Caco-2 (cell line): ENCODE results near the gene LNX2. TPM values are rescaled to one million over a fixed set of nuclear protein-coding genes. Genes with fewer than 3 reads are reported as not detected.

ENCODE experiments used
- BruUV-seq: library from RNA; stranded (reverse); fragments of 400-500 nt; replicated peaks from 2 replicates; lab custom pipeline; 2021; lab: Mats Ljungman, UMichigan
- CTCF ChIA-PET: fragments of 300-600 bp; sonication (Branson Sonifier 250); formaldehyde crosslinking; loops from one replicate; lab custom pipeline; 2022; ENCODE audit warnings: antibody characterized with exemption; lab: Charles Lee
- POLR2A ChIA-PET: fragments of 300-600 bp; sonication (Branson Sonifier 250); formaldehyde crosslinking; loops from one replicate; lab custom pipeline; 2022; ENCODE audit warnings: antibody characterized with exemption; lab: Charles Lee
- DNase-seq, 2 experiments: peaks; one replicate each; pipeline versions ENCODE4 v3.0.0 to v3.0.0-alpha.2; 2020 to 2022
- H3K27me3 ChIP-seq: replicated peaks from 2 replicates; pipeline ENCODE4 v1.6.0; 2011; ENCODE audit warnings: low read length; ENCODE audit not compliant: control insufficient read depth, insufficient read depth
- H3K36me3 ChIP-seq: 2 replicates; pipeline ENCODE4 v1.5.1; 2011; ENCODE audit warnings: low read length; ENCODE audit not compliant: control insufficient read depth, insufficient read depth
- H3K4me1 ChIP-seq: fragments of 250-450 bp; sonication (Bioruptor Pico); 2 replicates; pipeline ENCODE4 v1.5.1; 2020; ENCODE audit warnings: mild to moderate bottlenecking
- H3K4me3 ChIP-seq: 2 replicates; pipeline ENCODE4 v1.5.1; 2011; ENCODE audit warnings: low read depth, mild to moderate bottlenecking, control low read depth, low read length
- H3K9me3 ChIP-seq: fragments of 250-450 bp; sonication (Bioruptor Pico); 2 replicates; pipeline ENCODE4 v1.5.1; 2020; ENCODE audit warnings: mild to moderate bottlenecking, moderate library complexity
- H3K27ac Mint-ChIP-seq: one replicate; pipeline ENCODE4 v1.8.0; 2022; ENCODE audit warnings: mixed read lengths; ENCODE audit not compliant: unreplicated experiment
- H3K27me3 Mint-ChIP-seq: one replicate; pipeline ENCODE4 v1.8.0; 2022; ENCODE audit warnings: mixed read lengths; ENCODE audit not compliant: insufficient read depth, unreplicated experiment
- H3K36me3 Mint-ChIP-seq: one replicate; pipeline ENCODE4 v1.8.0; 2022; ENCODE audit warnings: mild to moderate bottlenecking, mixed read lengths; ENCODE audit not compliant: insufficient read depth, unreplicated experiment
- H3K4me1 Mint-ChIP-seq: one replicate; pipeline ENCODE4 v1.8.0; 2022; ENCODE audit warnings: low read depth, mixed read lengths; ENCODE audit not compliant: unreplicated experiment
- H3K4me3 Mint-ChIP-seq: one replicate; pipeline ENCODE4 v1.8.0; 2022; ENCODE audit warnings: mild to moderate bottlenecking, moderate library complexity, mixed read lengths; ENCODE audit not compliant: unreplicated experiment
- H3K9me3 Mint-ChIP-seq: one replicate; pipeline ENCODE4 v1.8.0; 2022; ENCODE audit warnings: mixed read lengths; ENCODE audit not compliant: unreplicated experiment
- intact Hi-C: fragments of 100-400 bp; cut with micrococcal nuclease; formaldehyde crosslinking; loops from one replicate; pipeline ENCODE4 v1.10.0; 2022; ENCODE audit not compliant: unreplicated experiment
- total RNA-seq: library from RNA; stranded (reverse); gene quantifications from 2 replicates; pipeline ENCODE4 v1.2.3, GENCODE V29; 2022
- TF ChIP-seq, protein P1 (sequence below), 2 experiments: fragments of 200-600 bp in 1 of 2; IDR thresholded peaks; 1 replicate in 1 of 2; 2 replicates in 1 of 2; pipeline versions ENCODE4 v1.5.1 to v1.8.0; 2011 to 2022; ENCODE audit warnings: antibody characterized with exemption in 1 of 2, control low read depth in 1 of 2, inconsistent platforms in 1 of 2, low read depth in 1 of 2, low read length in 1 of 2, mild to moderate bottlenecking in 1 of 2, moderate library complexity in 1 of 2; ENCODE audit not compliant: insufficient read depth in 1 of 2, severe bottlenecking in 1 of 2, unreplicated experiment in 1 of 2

Gene LNX2
- total RNA-seq, 1 experiment from 2014 or later = 24.4 TPM

DNA sequence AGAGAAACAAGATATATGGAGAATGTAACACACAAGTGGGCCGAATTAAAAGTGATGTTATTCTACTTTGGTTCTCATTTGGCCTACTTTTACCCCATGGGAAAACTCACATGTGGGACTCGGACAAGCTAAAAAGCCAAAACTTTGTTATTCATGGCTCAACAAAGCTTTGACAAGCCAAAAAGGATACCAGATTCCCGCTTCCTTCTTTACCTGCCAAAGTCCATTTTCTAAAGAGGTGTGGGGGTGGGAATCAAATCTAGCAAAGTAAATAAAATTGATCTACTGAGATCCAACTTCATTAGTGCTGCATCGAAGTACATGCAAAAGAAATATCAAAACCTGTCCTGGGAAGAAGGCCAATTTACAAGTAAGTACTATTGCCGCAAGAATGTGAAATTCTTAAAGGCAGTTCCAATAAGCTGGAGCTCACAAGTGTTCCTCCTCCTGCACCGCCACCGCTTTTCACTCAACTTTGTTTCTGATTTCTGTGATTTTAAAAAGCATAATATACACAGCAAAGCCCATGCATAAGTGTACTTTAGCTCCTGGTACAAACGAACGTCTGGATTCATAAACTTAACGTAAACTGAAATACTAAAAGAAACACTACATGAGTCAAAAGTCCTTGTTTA, 1.1 kb downstream of the LNX2 start:
- intact Hi-C loops = no loop called here
- DNase-seq = no peak
- Histone ChIP-seq H3K9me3 (peaks cover 14% of the 10 kb centered on the region), H3K4me1 (peaks cover 38% of the 10 kb centered on the region), H3K36me3 (0 out of 2 replicates have a peak, but pooled peaks cover 3% of the 10 kb centered on the region), H3K4me3 (peak overlapping the region; percentile 76), H3K27me3 (no peaks in the 10 kb centered on the region)
- Mint-ChIP-seq H3K4me3 (peak overlapping the region; percentile 99), H3K36me3 (peaks cover 49% of the 10 kb centered on the region), H3K27ac (peak overlapping the region; percentile 47), H3K9me3 (no peaks in the 10 kb centered on the region), H3K4me1 (peaks cover 28% of the 10 kb centered on the region), H3K27me3 (no peaks in the 10 kb centered on the region)
- ChIA-PET POLR2A (interaction anchor here (0.7 to 3.2 kb wide), 3 partner anchors 19 to 943 kb away, joined by 5 to 13 read pairs (median 9); no protein-coding TSS in a partner anchor), CTCF (interaction anchor here (0.8 kb wide), 1 partner anchor 65 kb away, joined by 3 read pairs; no protein-coding TSS in a partner anchor)
- TF ChIP-seq, protein P1, sequence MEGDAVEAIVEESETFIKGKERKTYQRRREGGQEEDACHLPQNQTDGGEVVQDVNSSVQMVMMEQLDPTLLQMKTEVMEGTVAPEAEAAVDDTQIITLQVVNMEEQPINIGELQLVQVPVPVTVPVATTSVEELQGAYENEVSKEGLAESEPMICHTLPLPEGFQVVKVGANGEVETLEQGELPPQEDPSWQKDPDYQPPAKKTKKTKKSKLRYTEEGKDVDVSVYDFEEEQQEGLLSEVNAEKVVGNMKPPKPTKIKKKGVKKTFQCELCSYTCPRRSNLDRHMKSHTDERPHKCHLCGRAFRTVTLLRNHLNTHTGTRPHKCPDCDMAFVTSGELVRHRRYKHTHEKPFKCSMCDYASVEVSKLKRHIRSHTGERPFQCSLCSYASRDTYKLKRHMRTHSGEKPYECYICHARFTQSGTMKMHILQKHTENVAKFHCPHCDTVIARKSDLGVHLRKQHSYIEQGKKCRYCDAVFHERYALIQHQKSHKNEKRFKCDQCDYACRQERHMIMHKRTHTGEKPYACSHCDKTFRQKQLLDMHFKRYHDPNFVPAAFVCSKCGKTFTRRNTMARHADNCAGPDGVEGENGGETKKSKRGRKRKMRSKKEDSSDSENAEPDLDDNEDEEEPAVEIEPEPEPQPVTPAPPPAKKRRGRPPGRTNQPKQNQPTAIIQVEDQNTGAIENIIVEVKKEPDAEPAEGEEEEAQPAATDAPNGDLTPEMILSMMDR (IDR thresholded peaks at IDR 0.05; ENCODE audit: insufficient read depth in 1 of 2, low read depth in 1 of 2, low read length in 1 of 2, severe bottlenecking in 1 of 2, unreplicated experiment in 1 of 2) = no peak
- no TSS peak for BruUV-seq

DNA sequence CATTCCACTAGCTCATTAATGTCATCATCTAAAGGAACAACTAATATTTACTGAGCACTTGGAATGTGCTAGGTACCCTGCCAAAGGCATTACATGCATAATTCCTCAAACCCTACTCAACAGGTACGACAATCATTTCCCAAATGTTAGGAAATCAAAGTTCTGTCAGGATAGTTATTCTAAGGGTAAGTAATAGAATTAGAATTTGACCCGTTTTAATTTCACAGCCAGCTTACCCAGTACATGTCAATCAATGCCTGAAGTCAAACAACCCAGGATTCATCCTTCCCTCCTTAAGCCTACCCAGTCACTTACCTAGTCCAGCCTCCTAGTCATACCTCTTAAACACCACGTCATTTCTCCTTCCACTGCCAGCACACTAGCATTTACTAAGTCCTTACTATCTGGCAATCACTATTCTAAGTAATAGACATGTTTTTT, 2.4 kb downstream of the LNX2 start:
- Histone ChIP-seq H3K4me1 (peaks cover 37% of the 10 kb centered on the region), H3K4me3 (0 out of 2 replicates have a peak overlapping the region, but pooled peaks have one; percentile 7), H3K36me3 (0 out of 2 replicates have a peak, but pooled peaks cover 3% of the 10 kb centered on the region), H3K9me3 (peaks cover 20% of the 10 kb centered on the region), H3K27me3 (no peaks in the 10 kb centered on the region)
- Mint-ChIP-seq H3K4me1 (peaks cover 32% of the 10 kb centered on the region), H3K4me3 (peak overlapping the region; percentile 99), H3K27me3 (no peaks in the 10 kb centered on the region), H3K27ac (peak overlapping the region; percentile 30), H3K9me3 (no peaks in the 10 kb centered on the region), H3K36me3 (peaks cover 42% of the 10 kb centered on the region)
- TF ChIP-seq, protein P1 (IDR thresholded peaks at IDR 0.05; ENCODE audit: insufficient read depth in 1 of 2, low read depth in 1 of 2, low read length in 1 of 2, severe bottlenecking in 1 of 2, unreplicated experiment in 1 of 2) = no peak
- ChIA-PET CTCF (interaction anchor here (0.6 to 1.6 kb wide), 3 partner anchors 209 to 671 kb away, joined by 3 to 4 read pairs (median 4); no protein-coding TSS in a partner anchor), POLR2A (interaction anchor here (1.7 kb wide), 1 partner anchor 11 kb away, joined by 4 read pairs; no protein-coding TSS in a partner anchor)
- intact Hi-C loops = no loop called here
- BruUV-seq = no TSS peak
- peak in 1 of 2 experiments; percentile 27 for DNase-seq

DNA sequence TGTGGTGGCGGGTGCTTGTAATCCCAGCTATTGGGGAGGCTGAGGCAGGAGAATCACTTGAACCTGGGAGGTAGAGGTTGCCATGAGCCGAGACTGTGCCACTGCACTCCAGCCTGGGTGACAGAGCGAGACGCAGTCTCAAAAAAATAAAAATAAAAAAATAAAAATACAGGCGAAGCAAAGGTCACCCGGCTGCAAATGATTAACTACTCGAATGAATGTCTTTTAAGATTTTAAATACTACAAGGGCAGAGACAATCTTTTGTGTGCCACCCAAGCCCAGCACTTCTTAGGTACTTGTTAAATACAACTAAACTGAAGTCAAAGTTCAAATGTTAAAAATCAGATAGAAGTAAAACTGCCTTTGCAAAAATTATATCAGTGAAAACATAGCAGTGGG, 6.7 kb downstream of the LNX2 start:
- ChIA-PET CTCF (no interaction called here), POLR2A (no interaction called here)
- no peak overlapping the region for H3K27ac Mint-ChIP-seq
- H3K4me1 Mint-ChIP-seq = peaks cover 48% of the 10 kb centered on the region
- Histone ChIP-seq H3K9me3 (peaks cover 20% of the 10 kb centered on the region), H3K4me3 (no peak overlapping the region), H3K4me1 (peaks cover 41% of the 10 kb centered on the region), H3K36me3 (0 out of 2 replicates have a peak, but pooled peaks cover 3% of the 10 kb centered on the region), H3K27me3 (no peaks in the 10 kb centered on the region)
- H3K27me3 Mint-ChIP-seq = no peaks in the 10 kb centered on the region
- intact Hi-C loops = no loop called here
- no peak overlapping the region for H3K4me3 Mint-ChIP-seq
- H3K36me3 Mint-ChIP-seq = peaks cover 21% of the 10 kb centered on the region
- no peaks in the 10 kb centered on the region for H3K9me3 Mint-ChIP-seq
- DNase-seq = no peak
- BruUV-seq = no TSS peak
- TF ChIP-seq, protein P1 (IDR thresholded peaks at IDR 0.05; ENCODE audit: insufficient read depth in 1 of 2, low read depth in 1 of 2, low read length in 1 of 2, severe bottlenecking in 1 of 2, unreplicated experiment in 1 of 2) = no peak
